Osteocyte (in vitro differentiated cells): Measurements from ENCODE around the gene PLPPR3. TPM values are rescaled to one million over a fixed set of nuclear protein-coding genes. Genes with fewer than 3 reads are reported as not detected.

ENCODE experiments used
- DNase-seq: peaks from one replicate; pipeline ENCODE4 v3.0.0; 2021; ENCODE audit warnings: mixed read lengths; ENCODE audit not compliant: unreplicated experiment; ENCODE audit errors: extremely low spot score
- H3K27ac Mint-ChIP-seq: one replicate; pipeline ENCODE4 v1.8.0; 2021; ENCODE audit warnings: mild to moderate bottlenecking, mixed read lengths; ENCODE audit not compliant: unreplicated experiment
- H3K27me3 Mint-ChIP-seq: one replicate; pipeline ENCODE4 v1.8.0; 2021; ENCODE audit warnings: mixed read lengths; ENCODE audit not compliant: unreplicated experiment
- H3K36me3 Mint-ChIP-seq: one replicate; pipeline ENCODE4 v1.8.0; 2021; ENCODE audit warnings: mixed read lengths; ENCODE audit not compliant: unreplicated experiment
- H3K4me1 Mint-ChIP-seq: one replicate; pipeline ENCODE4 v1.8.0; 2021; ENCODE audit warnings: mixed read lengths; ENCODE audit not compliant: unreplicated experiment
- H3K4me3 Mint-ChIP-seq: one replicate; pipeline ENCODE4 v1.8.0; 2021; ENCODE audit warnings: mild to moderate bottlenecking, moderate library complexity, mixed read lengths; ENCODE audit not compliant: unreplicated experiment
- H3K9me3 Mint-ChIP-seq: one replicate; pipeline ENCODE4 v1.8.0; 2021; ENCODE audit warnings: mixed read lengths; ENCODE audit not compliant: unreplicated experiment
- CTCF ChIP-seq: fragments of 200-600 bp; sonication (generic); IDR thresholded peaks from 2 replicates; pipeline ENCODE4 v1.5.0; 2021; ENCODE audit warnings: antibody characterized with exemption, mild to moderate bottlenecking, moderate library complexity
- total RNA-seq: library from RNA; stranded (reverse); gene quantifications from 2 replicates; pipeline ENCODE4 v1.2.1, GENCODE V29; 2021

The PLPPR3 gene
- total RNA-seq, 1 donor from 2014 or later = 18.2 TPM

GRCh38 chr19:816500-816857, 5.3 kb downstream of the PLPPR3 start:
- peaks cover 9% of the 10 kb centered on the region for H3K36me3 Mint-ChIP-seq
- no peak for DNase-seq
- H3K4me3 Mint-ChIP-seq = no peak overlapping the region
- no peaks in the 10 kb centered on the region for H3K27me3 Mint-ChIP-seq
- H3K4me1 Mint-ChIP-seq = no peaks in the 10 kb centered on the region
- no peaks in the 10 kb centered on the region for H3K9me3 Mint-ChIP-seq
- TF ChIP-seq CTCF = no peak
- H3K27ac Mint-ChIP-seq = no peak overlapping the region

- Mint-ChIP-seq H3K4me1 (no peaks in the 10 kb centered on the region), H3K4me3 (no peak overlapping the region), H3K9me3 (no peaks in the 10 kb centered on the region), H3K27ac (no peak overlapping the region), H3K36me3 (peaks cover 12% of the 10 kb centered on the region), H3K27me3 (no peaks in the 10 kb centered on the region)
- TF ChIP-seq CTCF = no peak
- DNase-seq = no peak
Measured at GRCh38 chr19:815775-816499, 5.8 kb downstream of the PLPPR3 start.

GRCh38 chr19:815079-815774, 6.5 kb downstream of the PLPPR3 start:
- no peaks in the 10 kb centered on the region for H3K9me3 Mint-ChIP-seq
- no peak overlapping the region for H3K27ac Mint-ChIP-seq
- peaks cover 15% of the 10 kb centered on the region for H3K36me3 Mint-ChIP-seq
- H3K27me3 Mint-ChIP-seq = no peaks in the 10 kb centered on the region
- H3K4me3 Mint-ChIP-seq = no peak overlapping the region
- DNase-seq = no peak
- no peaks in the 10 kb centered on the region for H3K4me1 Mint-ChIP-seq
- no peak for TF ChIP-seq CTCF

GRCh38 chr19:814152-815078, 7.3 kb downstream of the PLPPR3 start:
- no peak for TF ChIP-seq CTCF
- no peaks in the 10 kb centered on the region for H3K9me3 Mint-ChIP-seq
- DNase-seq = no peak
- H3K4me1 Mint-ChIP-seq = no peaks in the 10 kb centered on the region
- no peak overlapping the region for H3K4me3 Mint-ChIP-seq
- H3K27me3 Mint-ChIP-seq = no peaks in the 10 kb centered on the region
- H3K36me3 Mint-ChIP-seq = peaks cover 15% of the 10 kb centered on the region
- no peak overlapping the region for H3K27ac Mint-ChIP-seq
